GM19351 (cell line): Measurements from ENCODE around the gene TWSG1.
A peak's percentile ranks its signal among the peaks of the same experiment; 100 is the strongest.
"Not testable (repeated sequence)": the region's sequence is repeated elsewhere in the genome, so short reads cannot be mapped to it uniquely, and the experiment has no call there.

Experiments
- ATAC-seq: cut with Tn5 transposase; IDR thresholded peaks from one replicate; pipeline ENCODE4 v1.9.1; 2021; ENCODE audit warnings: mild to moderate bottlenecking, moderate library complexity; ENCODE audit not compliant: unreplicated experiment

Gene TWSG1

GRCh38 chr18:9334973-9335696, 562 bp downstream of the TWSG1 start:
- peak; percentile 46 for ATAC-seq

DNA sequence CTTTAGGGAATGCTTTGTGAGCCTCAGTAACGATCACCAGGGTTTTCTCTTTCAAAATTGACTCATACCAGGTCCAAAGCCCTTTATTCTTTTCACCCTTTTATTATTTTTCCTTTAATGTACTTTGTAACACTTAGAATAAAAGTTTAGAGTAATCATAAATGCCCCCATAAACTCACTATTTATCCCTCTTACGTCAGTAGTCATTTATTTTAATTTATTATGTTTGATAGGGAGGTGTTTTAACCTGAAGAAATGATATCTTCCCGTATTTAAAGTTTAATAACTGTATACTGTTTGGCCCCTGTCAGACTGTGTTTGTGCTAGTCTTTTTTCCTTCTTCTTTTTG, 1.1 kb downstream of the TWSG1 start:
- ATAC-seq = no peak

- no peak for ATAC-seq
Measured at GRCh38 chr18:9336827-9337226, 2.3 kb downstream of the TWSG1 start.

DNA sequence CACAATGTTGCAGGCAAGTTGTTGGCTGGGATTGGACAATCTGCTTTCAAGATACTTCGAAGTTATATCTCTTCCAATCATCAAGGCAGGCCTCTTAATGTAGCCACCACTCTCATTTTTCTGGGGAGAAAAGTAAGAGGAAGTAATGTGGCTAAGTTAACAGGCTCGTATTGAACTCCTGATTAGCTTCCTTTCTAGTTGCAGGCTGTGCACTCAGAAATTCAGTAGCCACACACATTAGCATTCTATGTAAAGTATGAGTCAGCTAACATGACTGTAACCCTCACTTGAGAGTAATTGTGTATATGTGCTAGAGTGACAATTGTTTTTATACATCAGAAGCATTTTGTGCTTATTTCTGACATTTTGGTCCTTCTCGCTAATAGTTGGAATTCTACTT, 3.3 kb downstream of the TWSG1 start:
- no peak for ATAC-seq

DNA sequence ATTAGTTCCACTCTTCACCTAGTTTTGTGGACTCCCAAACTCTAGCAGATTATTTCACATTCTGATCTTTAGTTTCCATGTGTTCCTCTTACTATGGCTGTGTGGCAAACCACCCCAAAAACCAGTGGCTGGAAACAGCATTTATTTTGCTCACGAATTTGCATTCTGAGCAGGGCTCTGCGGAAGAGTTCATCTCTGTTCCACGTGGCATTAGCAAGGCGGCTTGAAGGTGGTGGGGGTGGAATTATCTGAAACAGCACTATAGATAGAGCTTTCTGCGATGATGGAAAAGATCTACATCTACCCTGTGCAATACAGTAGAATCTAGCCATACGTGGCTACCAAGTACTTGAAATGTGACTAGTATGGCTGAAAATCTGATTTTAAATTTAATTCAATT, 5.9 kb downstream of the TWSG1 start:
- ATAC-seq = no peak

GRCh38 chr18:9343577-9343976, 9.0 kb downstream of the TWSG1 start:
- no peak for ATAC-seq

- ATAC-seq = no peak
Measured at GRCh38 chr18:9346775-9347174, 12.2 kb downstream of the TWSG1 start.

- no peak for ATAC-seq
Measured at GRCh38 chr18:9348079-9348671, 13.6 kb downstream of the TWSG1 start.

- no peak for ATAC-seq
Measured at GRCh38 chr18:9348766-9349165, 14.2 kb downstream of the TWSG1 start.

DNA sequence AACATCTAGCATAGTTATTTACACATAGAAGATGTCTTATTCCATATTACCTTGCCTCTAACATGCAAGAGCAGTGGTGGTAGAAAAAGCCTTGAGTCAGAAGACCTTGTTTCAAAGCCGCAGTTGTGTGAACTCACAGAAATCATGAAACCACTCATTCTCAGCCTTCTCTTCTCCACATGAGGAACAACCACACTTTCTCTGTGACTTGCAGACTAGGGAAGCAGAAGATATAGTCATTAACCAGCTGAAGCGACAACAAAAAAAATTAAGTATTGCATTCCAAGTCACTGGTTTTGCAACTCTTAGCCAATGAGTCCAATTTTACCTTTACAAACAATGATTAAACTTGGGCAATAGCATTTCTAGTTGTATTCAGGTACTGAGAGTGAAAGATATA, 19.0 kb downstream of the TWSG1 start:
- ATAC-seq = peak; percentile 92

- peak; percentile 66 for ATAC-seq
Measured at GRCh38 chr18:9354256-9354655, 19.7 kb downstream of the TWSG1 start.

DNA sequence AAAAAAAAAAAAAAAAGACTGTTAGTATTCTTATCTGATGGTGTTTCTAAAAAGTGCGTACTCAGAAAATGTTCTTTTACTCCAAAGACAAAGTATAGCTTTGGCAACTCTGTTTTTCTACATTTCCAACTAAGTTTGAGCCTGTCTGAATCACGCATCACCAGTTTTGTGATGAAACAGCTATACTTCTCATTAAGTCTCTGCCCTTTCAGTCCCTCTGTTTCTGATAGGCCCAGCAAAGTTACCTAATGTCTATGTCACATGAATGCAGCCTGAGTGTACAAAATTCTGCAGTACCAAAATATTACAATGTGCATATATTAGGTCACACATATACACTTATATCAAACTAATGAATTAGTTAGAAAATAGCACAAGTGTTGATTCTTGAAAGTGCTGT, 22.4 kb downstream of the TWSG1 start:
- ATAC-seq = no peak

- no peak for ATAC-seq
Measured at GRCh38 chr18:9359796-9360195, 25.2 kb downstream of the TWSG1 start.

DNA sequence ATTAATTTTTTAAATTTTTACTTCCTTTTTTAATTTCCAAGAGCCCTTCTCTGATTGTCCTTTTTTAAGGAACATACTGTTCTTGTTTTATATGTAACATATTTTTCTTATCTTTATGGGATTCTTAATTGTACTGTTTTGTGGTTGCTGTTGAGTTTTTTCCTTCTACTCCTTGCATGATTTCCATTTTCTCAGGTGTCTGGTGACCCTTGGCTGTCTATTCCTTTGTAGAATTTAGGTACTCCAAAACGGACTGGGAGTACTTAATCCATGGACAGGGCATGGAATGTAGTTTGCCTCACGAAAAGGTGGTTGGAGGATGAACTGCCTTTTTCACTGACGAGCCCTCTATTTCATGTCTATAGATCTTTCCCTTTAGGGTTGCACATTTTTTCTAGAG, 26.6 kb downstream of the TWSG1 start:
- no peak for ATAC-seq

- no peak for ATAC-seq
Measured at GRCh38 chr18:9362869-9363268, 28.3 kb downstream of the TWSG1 start.

GRCh38 chr18:9364242-9364641, 29.7 kb downstream of the TWSG1 start:
- no peak for ATAC-seq

- ATAC-seq = no peak
Measured at GRCh38 chr18:9365406-9365805, 30.8 kb downstream of the TWSG1 start.

DNA sequence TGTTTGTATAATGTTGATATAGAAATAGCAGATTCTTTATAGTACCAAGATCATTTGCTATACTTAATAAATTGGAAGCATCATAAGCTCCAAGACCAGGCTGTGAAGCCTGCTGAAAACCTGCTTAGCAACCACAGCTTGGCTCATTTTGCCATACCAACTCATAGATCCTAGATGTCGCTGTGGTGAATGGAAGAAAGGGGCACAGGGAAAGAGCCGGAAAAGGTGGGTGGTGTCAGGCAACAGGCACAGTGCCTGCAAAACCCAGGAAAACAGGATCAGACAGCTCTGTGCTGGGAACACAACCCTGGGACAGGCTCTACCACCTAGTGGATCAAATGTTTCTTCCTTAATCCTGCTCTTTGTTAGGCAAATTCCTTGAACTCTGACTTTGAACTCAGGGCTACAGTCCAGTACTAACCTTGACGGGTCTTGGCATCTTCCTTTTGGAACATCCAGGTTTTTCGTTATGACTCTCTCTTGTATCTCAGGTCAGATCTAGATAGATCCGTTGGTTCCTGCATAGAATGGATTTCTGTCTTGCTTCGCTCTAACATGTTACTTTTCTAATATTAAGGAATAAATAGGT, 31.6 kb downstream of the TWSG1 start:
- ATAC-seq = no peak

- ATAC-seq = not testable (repeated sequence)
Measured at GRCh38 chr18:9373254-9373653, 38.7 kb downstream of the TWSG1 start.

- ATAC-seq = no peak
Measured at GRCh38 chr18:9379118-9379517, 44.5 kb downstream of the TWSG1 start.

DNA sequence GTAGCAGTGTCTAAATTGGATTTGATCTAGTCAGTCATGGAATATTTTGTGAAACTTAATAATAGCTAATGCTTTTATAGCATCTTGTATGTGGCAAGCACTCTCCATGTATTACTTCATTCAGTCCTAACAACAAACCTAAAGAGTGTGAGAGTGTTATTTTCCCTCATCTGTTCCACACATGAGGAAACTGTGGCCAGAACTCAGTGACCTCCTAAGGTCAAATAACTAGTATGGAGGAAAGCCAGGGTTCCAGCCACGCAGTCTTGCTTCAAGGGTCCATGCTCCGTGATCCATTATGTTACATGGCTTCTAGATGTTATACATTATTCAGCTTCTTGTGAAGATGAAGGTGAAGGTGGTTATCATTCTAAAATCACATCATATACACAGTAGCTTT, 45.5 kb downstream of the TWSG1 start:
- no peak for ATAC-seq

DNA sequence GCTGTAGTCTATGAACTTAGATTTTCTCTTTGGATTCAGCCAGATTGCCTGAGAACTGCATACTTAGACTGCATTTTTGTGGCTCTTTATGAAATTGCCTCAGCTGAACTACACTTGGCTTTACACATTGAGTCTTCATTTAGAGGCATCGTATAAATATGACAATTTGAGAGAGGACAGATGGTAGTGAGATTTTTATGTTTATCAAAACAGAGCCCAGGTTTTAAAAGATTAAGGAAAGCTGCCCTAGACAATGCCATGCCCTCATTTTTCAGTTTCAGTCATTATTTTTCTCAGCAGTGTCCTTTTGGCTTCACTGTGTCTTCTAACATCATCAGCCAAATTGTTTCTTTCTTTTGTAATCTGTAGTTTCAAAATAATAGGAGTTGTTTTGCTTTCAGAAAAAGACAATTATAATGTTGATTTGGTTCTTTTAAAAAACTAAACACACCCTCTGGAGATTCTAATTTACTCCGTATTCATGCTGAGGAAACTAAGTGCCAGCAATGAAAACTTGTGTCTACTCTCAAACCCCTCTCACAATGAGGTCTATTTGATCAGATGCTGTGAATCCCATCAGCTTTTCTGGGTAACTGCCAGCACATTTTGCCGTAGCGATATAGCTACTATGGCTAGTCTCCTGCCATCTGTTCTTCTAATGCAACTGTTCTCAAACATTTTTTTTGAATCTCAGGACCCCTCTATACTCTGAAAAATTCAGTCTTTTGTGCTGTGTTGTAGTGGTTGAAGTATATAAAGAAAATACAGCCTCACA, 46.2 kb downstream of the TWSG1 start:
- ATAC-seq = no peak
